Suprapubic skin (tissue), 4 donors: ENCODE data around the gene MAPK7.

Experiments used
- CTCF ChIP-seq, 2 donors: fragments of 200-600 bp in 1 of 2; fragments of 450-650 bp in 1 of 2; sonication (generic) in 1 of 2; IDR thresholded peaks; one replicate each; pipeline ENCODE4 v1.5.1; 2016 to 2019; ENCODE audit warnings: antibody characterized with exemption in 2 of 2, mild to moderate bottlenecking in 1 of 2, moderate library complexity in 1 of 2
- EP300 ChIP-seq: sonication (generic); formaldehyde crosslinking; IDR thresholded peaks from one replicate; pipeline ENCODE4 v1.6.1; 2017; ENCODE audit warnings: antibody characterized with exemption
- POLR2A ChIP-seq, 2 donors: fragments of 450-650 bp; IDR thresholded peaks; one replicate each; pipeline ENCODE4 v1.6.1; 2017; ENCODE audit warnings: antibody characterized with exemption in 2 of 2, mild to moderate bottlenecking in 2 of 2, moderate library complexity in 2 of 2
- POLR2AphosphoS5 ChIP-seq, 3 donors: sonication (generic); formaldehyde crosslinking; IDR thresholded peaks; one replicate each; pipeline ENCODE4 v1.6.1; 2017; ENCODE audit warnings: antibody characterized with exemption in 3 of 3

- no peak for TF ChIP-seq POLR2A (IDR thresholded peaks at IDR 0.05)
- TF ChIP-seq CTCF (IDR thresholded peaks at IDR 0.05): no peak
- TF ChIP-seq EP300: no peak
- TF ChIP-seq POLR2AphosphoS5 (IDR thresholded peaks at IDR 0.05): no peak
Measured at GRCh38 chr17:19379361-19380065, 1.2 kb downstream of the MAPK7 start.
